Fibroblast of villous mesenchyme (primary cell): ENCODE measurements around the gene DUOX1. TPM values are rescaled to one million over a fixed set of nuclear protein-coding genes. Genes with fewer than 3 reads are reported as not detected.
"Not testable (repeated sequence)": the region's sequence is repeated elsewhere in the genome, so short reads cannot be mapped to it uniquely, and the experiment has no call there.

Experiments used
- DNase-seq: peaks from one replicate; pipeline ENCODE4 v3.0.0-alpha.2; 2010; ENCODE audit warnings: low read depth
- H3K4me3 ChIP-seq: 2 replicates; pipeline ENCODE4 v1.5.1; 2011; ENCODE audit warnings: low read depth, mild to moderate bottlenecking, low read length
- total RNA-seq: library from RNA; depleted of rRNA; stranded (reverse); fragments of >200 nt; gene quantifications from 2 replicates; pipeline ENCODE4 v1.2.3, GENCODE V29; 2012
- TF ChIP-seq, protein P1 (sequence below): IDR thresholded peaks from 2 replicates; pipeline ENCODE4 v1.5.1; 2012; ENCODE audit warnings: low read depth, mild to moderate bottlenecking, low read length; ENCODE audit not compliant: insufficient read depth

The DUOX1 gene
- total RNA-seq, result not detected in 2 replicates

- no peak for DNase-seq
- H3K4me3 ChIP-seq, result no peak within 1 kb of the TSS
- TF ChIP-seq, protein P1, sequence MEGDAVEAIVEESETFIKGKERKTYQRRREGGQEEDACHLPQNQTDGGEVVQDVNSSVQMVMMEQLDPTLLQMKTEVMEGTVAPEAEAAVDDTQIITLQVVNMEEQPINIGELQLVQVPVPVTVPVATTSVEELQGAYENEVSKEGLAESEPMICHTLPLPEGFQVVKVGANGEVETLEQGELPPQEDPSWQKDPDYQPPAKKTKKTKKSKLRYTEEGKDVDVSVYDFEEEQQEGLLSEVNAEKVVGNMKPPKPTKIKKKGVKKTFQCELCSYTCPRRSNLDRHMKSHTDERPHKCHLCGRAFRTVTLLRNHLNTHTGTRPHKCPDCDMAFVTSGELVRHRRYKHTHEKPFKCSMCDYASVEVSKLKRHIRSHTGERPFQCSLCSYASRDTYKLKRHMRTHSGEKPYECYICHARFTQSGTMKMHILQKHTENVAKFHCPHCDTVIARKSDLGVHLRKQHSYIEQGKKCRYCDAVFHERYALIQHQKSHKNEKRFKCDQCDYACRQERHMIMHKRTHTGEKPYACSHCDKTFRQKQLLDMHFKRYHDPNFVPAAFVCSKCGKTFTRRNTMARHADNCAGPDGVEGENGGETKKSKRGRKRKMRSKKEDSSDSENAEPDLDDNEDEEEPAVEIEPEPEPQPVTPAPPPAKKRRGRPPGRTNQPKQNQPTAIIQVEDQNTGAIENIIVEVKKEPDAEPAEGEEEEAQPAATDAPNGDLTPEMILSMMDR, result no peak
These were observed at the start of gene DUOX1, which contains the start of gene DUOXA1 for GRCh38 chr15:45129651-45130129. TSS of gene DUOX1 (plus strand) at chr15:45129994. CDS start at chr15:45131967, 1,973 bp downstream. TSS of gene DUOXA1 (minus strand) at chr15:45129879. CDS start at chr15:45123014, 6,865 bp downstream.

GRCh38 chr15:45080593-45080992 is 49.2 kb upstream of the DUOX1 start:
- not testable (repeated sequence) for DNase-seq, H3K4me3 ChIP-seq

DNA sequence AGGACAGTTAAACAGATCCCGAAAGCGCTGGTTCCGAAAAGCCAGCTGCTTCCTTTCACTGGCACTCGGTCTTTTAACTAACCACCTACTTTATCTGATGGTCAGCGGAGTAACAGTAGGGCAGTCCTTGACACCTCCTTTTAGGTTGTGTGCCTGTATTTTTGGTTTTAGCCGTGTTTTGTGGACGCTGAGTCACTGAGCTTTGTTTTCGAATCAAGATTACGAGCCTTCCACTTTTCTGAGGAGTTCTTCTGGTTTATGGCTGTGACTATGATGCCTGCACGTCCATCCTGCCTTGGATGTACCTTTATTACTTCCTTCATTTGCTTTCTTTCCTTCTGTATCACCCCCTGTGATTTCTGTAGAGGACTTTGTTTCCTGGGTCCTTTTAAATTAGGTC is 47.4 kb upstream of the DUOX1 start:
- DNase-seq, result peak; percentile 28

DNA sequence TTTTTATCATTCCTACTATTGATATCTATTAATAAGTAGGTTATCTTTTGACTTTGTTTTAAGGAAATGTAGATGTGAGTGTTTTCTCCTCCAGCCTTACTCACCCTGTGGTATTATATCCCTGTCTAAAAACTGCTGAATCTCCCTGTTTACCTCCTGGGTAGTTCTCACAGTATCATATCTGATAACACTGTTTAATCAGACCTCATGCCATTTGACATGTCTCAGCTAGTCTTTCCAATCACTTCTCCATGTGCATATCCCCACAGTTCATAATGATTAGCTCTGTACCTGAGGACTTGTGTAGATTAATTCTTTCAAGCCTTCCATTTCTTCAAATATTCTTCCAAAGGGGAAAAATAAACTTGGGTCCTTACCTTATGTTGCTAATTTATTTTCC is 46.6 kb upstream of the DUOX1 start:
- no peak overlapping the region for H3K4me3 ChIP-seq
- no peak for DNase-seq
- TF ChIP-seq, protein P1, result no peak

More for the DNA sequence above, 47.4 kb upstream of the DUOX1 start:
- H3K4me3 ChIP-seq, result not testable (repeated sequence)

GRCh38 chr15:45084163-45084562 is 45.6 kb upstream of the DUOX1 start:
- TF ChIP-seq, protein P1, result no peak
- DNase-seq, result no peak
- no peak overlapping the region for H3K4me3 ChIP-seq

DNA sequence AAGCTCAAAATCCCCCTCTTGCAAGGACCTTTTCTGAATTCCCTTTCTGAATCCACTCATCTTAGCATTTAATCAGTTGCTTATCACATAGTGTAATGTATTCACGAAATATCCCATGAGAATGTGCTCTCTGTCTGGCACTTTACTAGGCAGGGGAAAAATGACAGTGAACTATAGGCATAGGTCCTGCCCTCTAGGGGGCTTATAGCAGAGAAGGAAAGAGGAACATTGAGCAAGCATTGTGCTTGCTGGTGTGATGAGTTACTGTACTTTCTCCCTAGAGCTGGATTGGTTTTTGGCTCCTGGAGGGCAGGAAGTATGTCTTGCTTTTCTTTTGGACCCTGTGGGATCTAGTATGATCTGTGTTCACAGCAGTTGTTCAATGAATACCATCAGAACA is 42.3 kb upstream of the DUOX1 start:
- H3K4me3 ChIP-seq, result no peak overlapping the region
- TF ChIP-seq, protein P1, result no peak
- peak; percentile 13 for DNase-seq

DNA sequence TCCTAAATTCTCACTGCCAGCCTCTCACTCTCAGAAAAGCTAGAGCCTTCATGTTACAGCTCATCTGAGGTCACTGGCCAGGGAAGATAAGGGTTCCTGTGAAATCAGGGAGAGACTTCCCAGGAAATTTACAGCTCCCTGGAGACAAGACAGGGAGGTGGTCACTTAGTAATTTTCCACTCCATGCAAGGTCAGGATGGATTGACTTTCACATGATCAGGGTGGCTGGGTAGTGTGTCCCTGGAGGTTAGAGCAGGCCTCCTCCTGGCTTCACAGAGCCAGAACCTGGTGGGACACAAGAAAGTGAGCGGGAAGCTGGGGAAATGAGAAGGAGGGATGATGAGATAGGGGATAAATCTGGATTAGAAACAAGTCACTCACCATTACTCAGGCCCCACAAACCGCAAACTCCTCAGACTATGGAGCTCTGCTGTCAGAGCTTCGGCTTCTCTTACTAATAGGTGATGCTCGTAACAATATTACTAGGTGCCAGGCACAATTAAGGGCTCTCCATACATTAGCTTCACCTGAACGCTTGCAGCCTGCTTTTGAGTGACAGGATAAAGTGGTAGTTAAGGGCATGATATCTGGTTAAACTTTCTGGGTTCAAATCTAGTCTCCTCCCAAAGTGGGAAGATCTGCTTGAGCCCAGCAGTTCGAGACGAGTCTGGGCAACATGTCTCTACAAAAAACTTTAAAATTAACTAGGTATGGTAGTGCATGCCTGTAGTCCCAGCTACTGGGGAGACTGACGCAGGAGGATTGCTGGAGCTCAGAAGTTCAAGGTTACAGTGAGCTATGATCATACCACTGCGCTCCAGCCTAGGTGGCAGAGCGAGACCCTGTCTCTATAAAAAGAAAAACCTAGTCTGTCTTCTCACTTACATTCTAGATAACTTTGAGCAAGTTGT is 40.7 kb upstream of the DUOX1 start:
- no peak overlapping the region for H3K4me3 ChIP-seq
- TF ChIP-seq, protein P1, result no peak
- peak; percentile 91 for DNase-seq
